HepG2 (cell line): ENCODE data around the gene ABCC3. TPM values are rescaled to one million over a fixed set of nuclear protein-coding genes. Genes with fewer than 3 reads are reported as not detected.
A peak's percentile ranks its signal among the peaks of the same experiment; 100 is the strongest.

Source experiments
- MYC ChIP-seq: sonication (generic); formaldehyde crosslinking; IDR thresholded peaks from 2 replicates; pipeline ENCODE4 v1.9.0; 2021; ENCODE audit warnings: missing genetic modification reagents, borderline replicate concordance
- PAWR ChIP-seq: sonication (generic); formaldehyde crosslinking; IDR thresholded peaks from 2 replicates; pipeline ENCODE4 v1.4.0; 2020; ENCODE audit warnings: missing genetic modification reagents, mild to moderate bottlenecking, borderline replicate concordance
- SCMH1 ChIP-seq: sonication (generic); formaldehyde crosslinking; IDR thresholded peaks from 2 replicates; pipeline ENCODE4 v1.9.0; 2021; ENCODE audit warnings: missing genetic modification reagents, mild to moderate bottlenecking, borderline replicate concordance
- SIN3B ChIP-seq: fragments of 150-350 bp; IDR thresholded peaks from 2 replicates; pipeline ENCODE4 v1.6.1; 2014; ENCODE audit warnings: low read length
- SNAPC2 ChIP-seq: sonication (generic); formaldehyde crosslinking; IDR thresholded peaks from 2 replicates; pipeline ENCODE4 v1.8.1; 2022; ENCODE audit warnings: mild to moderate bottlenecking, missing genetic modification reagents
- TP53 ChIP-seq: sonication (generic); formaldehyde crosslinking; conservative IDR thresholded peaks from 2 replicates; pipeline ENCODE4 v1.4.0; 2020; ENCODE audit warnings: missing genetic modification reagents
- WIZ ChIP-seq: sonication (generic); formaldehyde crosslinking; IDR thresholded peaks from 2 replicates; pipeline ENCODE4 v1.5.1; 2020; ENCODE audit warnings: mild to moderate bottlenecking, missing genetic modification reagents
- ZBTB3 ChIP-seq: sonication (generic); formaldehyde crosslinking; IDR thresholded peaks from 2 replicates; pipeline ENCODE4 v1.4.0; 2020; ENCODE audit warnings: low read depth, mild to moderate bottlenecking, moderate library complexity, missing genetic modification reagents, borderline replicate concordance
- ZNF383 ChIP-seq: sonication (generic); formaldehyde crosslinking; IDR thresholded peaks from 2 replicates; pipeline ENCODE4 v1.4.0; 2020; ENCODE audit warnings: missing genetic modification reagents, mild to moderate bottlenecking, borderline replicate concordance
- ZNF468 ChIP-seq: sonication (generic); formaldehyde crosslinking; IDR thresholded peaks from 2 replicates; pipeline ENCODE4 v1.8.0; 2022; ENCODE audit warnings: mild to moderate bottlenecking, moderate library complexity, missing genetic modification reagents
- ZNF547 ChIP-seq: sonication (generic); formaldehyde crosslinking; IDR thresholded peaks from 2 replicates; pipeline ENCODE4 v1.5.1; 2020; ENCODE audit warnings: mild to moderate bottlenecking, missing genetic modification reagents
- ZNF549 ChIP-seq: sonication (generic); formaldehyde crosslinking; IDR thresholded peaks from 2 replicates; pipeline ENCODE4 v1.5.0; 2020; ENCODE audit warnings: missing genetic modification reagents
- polyA plus RNA-seq, 8 experiments: library from polyadenylated mRNA; depleted of rRNA in 3 of 8; stranded (reverse) in 7 of 8; unstranded in 1 of 8; fragments of >200 nt; fragmentation: Illumina TruSeq in 4 of 8; extraction: Trizol in 4 of 8; gene quantifications; 2 replicates each; pipeline versions ENCODE4 v1.2.1 to v1.2.3, GENCODE V29; 2011 to 2016; ENCODE audit warnings: low read depth in 4 of 8, missing spikeins in 1 of 8, mixed read lengths in 1 of 8; ENCODE audit not compliant: insufficient read depth in 1 of 8
- total RNA-seq, 5 experiments: library from RNA; depleted of rRNA; stranded (reverse); fragments of >200 nt; fragmentation: Illumina TruSeq; extraction: Trizol; gene quantifications; 2 replicates each; pipeline ENCODE4 v1.2.3, GENCODE V29; 2016; ENCODE audit warnings: low read depth in 1 of 5
- TF ChIP-seq, protein P1 (sequence below): IDR thresholded peaks from 2 replicates; pipeline ENCODE4 v1.6.1; 2016
- TF ChIP-seq, protein P2 (sequence below): sonication (generic); formaldehyde crosslinking; IDR thresholded peaks from 2 replicates; pipeline ENCODE4 v1.8.0; 2022; ENCODE audit warnings: mild to moderate bottlenecking, missing genetic modification reagents, moderate library complexity
- TF ChIP-seq, protein P3 (sequence below): sonication (generic); formaldehyde crosslinking; IDR thresholded peaks from 2 replicates; pipeline ENCODE4 v1.8.0; 2022; ENCODE audit warnings: low read depth, missing genetic modification reagents
- TF ChIP-seq, protein P4 (sequence below): sonication (generic); formaldehyde crosslinking; IDR thresholded peaks from 2 replicates; pipeline ENCODE4 v1.4.0; 2020; ENCODE audit warnings: missing genetic modification reagents
- TF ChIP-seq, protein P5 (sequence below): sonication (generic); formaldehyde crosslinking; IDR thresholded peaks from 2 replicates; pipeline ENCODE4 v1.5.0; 2020; ENCODE audit warnings: missing genetic modification reagents, mild to moderate bottlenecking, borderline replicate concordance
- TF ChIP-seq, protein P6 (sequence below): sonication (generic); formaldehyde crosslinking; IDR thresholded peaks from 2 replicates; pipeline ENCODE4 v1.4.0; 2020; ENCODE audit warnings: missing genetic modification reagents, mild to moderate bottlenecking, borderline replicate concordance
- TF ChIP-seq, protein P7 (sequence below): sonication (generic); formaldehyde crosslinking; IDR thresholded peaks from 2 replicates; pipeline ENCODE4 v1.4.0; 2020; ENCODE audit warnings: missing genetic modification reagents, borderline replicate concordance

ABCC3 gene
- total and polyA plus RNA-seq, 2 of the 13 experiments (the other 11 are each of a cell fraction or from before 2014, with no cell fraction given) = 25.2 to 50.7 TPM

DNA sequence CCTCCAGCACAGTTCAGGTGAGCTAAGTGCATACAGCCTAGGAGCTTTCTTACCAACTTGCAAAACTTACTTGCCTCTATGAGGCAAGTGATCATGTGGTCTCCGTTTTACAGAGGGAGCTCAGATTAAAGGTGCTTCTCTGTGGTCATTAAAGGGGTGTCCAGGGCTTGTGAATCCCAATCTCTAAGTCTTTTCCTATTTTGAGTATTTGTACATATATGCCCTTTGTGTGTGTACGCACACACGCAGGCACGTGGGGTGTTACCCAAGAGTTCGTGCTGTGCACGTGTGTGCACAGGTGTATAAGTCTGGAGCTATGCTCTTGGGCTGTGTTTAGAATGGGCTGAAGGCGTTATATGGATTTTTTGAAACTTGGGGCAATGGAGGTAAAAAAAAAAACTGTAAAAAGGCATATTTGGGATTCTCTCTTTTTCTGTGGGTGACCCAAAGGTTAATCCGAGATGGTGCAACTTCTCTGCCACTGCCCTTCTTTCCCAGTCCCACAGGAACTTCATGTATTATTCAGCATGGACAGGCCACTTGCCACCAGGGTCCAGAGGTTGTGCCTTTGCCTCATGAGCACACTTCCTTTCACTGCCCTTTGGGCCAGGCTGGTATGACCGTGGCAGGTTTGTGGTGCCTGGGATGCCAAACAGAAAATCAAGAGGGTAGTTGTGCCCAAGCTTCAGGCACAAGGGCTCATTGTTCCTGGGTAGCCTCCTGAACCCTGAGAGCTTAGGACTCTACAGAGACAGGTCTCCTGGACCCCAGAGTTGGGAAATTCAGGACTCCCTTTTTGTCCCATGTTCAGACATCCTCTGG is 1.5 kb downstream of the ABCC3 start (continued):
- TF ChIP-seq, protein P1, sequence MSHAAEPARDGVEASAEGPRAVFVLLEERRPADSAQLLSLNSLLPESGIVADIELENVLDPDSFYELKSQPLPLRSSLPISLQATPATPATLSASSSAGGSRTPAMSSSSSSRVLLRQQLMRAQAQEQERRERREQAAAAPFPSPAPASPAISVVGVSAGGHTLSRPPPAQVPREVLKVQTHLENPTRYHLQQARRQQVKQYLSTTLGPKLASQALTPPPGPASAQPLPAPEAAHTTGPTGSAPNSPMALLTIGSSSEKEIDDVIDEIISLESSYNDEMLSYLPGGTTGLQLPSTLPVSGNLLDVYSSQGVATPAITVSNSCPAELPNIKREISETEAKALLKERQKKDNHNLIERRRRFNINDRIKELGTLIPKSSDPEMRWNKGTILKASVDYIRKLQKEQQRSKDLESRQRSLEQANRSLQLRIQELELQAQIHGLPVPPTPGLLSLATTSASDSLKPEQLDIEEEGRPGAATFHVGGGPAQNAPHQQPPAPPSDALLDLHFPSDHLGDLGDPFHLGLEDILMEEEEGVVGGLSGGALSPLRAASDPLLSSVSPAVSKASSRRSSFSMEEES = peak; percentile 75
- TF ChIP-seq TP53 (CRISPR knock-in tag) = no peak
- peak; percentile 70 for TF ChIP-seq MYC (CRISPR knock-in tag)
- no peak for TF ChIP-seq SNAPC2 (CRISPR knock-in tag)
- no peak for TF ChIP-seq ZNF549 (CRISPR knock-in tag)
- TF ChIP-seq ZNF468 = no peak
- TF ChIP-seq, protein P2, sequence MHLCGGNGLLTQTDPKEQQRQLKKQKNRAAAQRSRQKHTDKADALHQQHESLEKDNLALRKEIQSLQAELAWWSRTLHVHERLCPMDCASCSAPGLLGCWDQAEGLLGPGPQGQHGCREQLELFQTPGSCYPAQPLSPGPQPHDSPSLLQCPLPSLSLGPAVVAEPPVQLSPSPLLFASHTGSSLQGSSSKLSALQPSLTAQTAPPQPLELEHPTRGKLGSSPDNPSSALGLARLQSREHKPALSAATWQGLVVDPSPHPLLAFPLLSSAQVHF (CRISPR knock-in tag) = no peak
- no peak for TF ChIP-seq SCMH1
- TF ChIP-seq PAWR (CRISPR knock-in tag) = no peak
- TF ChIP-seq WIZ (CRISPR knock-in tag) = no peak
- TF ChIP-seq, protein P3, sequence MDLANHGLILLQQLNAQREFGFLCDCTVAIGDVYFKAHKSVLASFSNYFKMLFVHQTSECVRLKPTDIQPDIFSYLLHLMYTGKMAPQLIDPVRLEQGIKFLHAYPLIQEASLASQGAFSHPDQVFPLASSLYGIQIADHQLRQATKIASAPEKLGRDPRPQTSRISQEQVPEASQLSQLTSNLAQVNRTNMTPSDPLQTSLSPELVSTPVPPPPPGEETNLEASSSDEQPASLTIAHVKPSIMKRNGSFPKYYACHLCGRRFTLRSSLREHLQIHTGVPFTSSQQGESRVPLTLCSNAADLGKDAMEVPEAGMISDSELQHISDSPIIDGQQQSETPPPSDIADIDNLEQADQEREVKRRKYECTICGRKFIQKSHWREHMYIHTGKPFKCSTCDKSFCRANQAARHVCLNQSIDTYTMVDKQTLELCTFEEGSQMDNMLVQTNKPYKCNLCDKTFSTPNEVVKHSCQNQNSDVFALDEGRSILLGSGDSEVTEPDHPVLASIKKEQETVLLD (CRISPR knock-in tag) = no peak
- TF ChIP-seq ZBTB3 (CRISPR knock-in tag) = no peak
- TF ChIP-seq, protein P4, sequence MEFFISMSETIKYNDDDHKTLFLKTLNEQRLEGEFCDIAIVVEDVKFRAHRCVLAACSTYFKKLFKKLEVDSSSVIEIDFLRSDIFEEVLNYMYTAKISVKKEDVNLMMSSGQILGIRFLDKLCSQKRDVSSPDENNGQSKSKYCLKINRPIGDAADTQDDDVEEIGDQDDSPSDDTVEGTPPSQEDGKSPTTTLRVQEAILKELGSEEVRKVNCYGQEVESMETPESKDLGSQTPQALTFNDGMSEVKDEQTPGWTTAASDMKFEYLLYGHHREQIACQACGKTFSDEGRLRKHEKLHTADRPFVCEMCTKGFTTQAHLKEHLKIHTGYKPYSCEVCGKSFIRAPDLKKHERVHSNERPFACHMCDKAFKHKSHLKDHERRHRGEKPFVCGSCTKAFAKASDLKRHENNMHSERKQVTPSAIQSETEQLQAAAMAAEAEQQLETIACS (CRISPR knock-in tag) = peak; percentile 9; the same call in 1 of the 2 replicates
- TF ChIP-seq ZNF547 = no peak
- TF ChIP-seq, protein P5, sequence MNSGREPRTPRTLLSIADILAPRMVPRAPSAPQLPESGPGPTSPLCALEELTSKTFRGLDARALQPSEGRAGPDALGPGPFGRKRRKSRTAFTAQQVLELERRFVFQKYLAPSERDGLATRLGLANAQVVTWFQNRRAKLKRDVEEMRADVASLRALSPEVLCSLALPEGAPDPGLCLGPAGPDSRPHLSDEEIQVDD (CRISPR knock-in tag) = no peak
- TF ChIP-seq SIN3B = no peak
- no peak for TF ChIP-seq ZNF383 (CRISPR knock-in tag)
- TF ChIP-seq, protein P6, sequence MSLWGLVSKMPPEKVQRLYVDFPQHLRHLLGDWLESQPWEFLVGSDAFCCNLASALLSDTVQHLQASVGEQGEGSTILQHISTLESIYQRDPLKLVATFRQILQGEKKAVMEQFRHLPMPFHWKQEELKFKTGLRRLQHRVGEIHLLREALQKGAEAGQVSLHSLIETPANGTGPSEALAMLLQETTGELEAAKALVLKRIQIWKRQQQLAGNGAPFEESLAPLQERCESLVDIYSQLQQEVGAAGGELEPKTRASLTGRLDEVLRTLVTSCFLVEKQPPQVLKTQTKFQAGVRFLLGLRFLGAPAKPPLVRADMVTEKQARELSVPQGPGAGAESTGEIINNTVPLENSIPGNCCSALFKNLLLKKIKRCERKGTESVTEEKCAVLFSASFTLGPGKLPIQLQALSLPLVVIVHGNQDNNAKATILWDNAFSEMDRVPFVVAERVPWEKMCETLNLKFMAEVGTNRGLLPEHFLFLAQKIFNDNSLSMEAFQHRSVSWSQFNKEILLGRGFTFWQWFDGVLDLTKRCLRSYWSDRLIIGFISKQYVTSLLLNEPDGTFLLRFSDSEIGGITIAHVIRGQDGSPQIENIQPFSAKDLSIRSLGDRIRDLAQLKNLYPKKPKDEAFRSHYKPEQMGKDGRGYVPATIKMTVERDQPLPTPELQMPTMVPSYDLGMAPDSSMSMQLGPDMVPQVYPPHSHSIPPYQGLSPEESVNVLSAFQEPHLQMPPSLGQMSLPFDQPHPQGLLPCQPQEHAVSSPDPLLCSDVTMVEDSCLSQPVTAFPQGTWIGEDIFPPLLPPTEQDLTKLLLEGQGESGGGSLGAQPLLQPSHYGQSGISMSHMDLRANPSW (CRISPR knock-in tag) = no peak
- TF ChIP-seq, protein P7, sequence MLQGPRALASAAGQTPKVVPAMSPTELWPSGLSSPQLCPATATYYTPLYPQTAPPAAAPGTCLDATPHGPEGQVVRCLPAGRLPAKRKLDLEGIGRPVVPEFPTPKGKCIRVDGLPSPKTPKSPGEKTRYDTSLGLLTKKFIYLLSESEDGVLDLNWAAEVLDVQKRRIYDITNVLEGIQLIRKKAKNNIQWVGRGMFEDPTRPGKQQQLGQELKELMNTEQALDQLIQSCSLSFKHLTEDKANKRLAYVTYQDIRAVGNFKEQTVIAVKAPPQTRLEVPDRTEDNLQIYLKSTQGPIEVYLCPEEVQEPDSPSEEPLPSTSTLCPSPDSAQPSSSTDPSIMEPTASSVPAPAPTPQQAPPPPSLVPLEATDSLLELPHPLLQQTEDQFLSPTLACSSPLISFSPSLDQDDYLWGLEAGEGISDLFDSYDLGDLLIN (CRISPR knock-in tag) = no peak
